Measurements from ENCODE around the gene PPP4R3A.
"Not testable (repeated sequence)": the region's sequence is repeated elsewhere in the genome, so short reads cannot be mapped to it uniquely, and the experiment has no call there.

Gene PPP4R3A

DNA sequence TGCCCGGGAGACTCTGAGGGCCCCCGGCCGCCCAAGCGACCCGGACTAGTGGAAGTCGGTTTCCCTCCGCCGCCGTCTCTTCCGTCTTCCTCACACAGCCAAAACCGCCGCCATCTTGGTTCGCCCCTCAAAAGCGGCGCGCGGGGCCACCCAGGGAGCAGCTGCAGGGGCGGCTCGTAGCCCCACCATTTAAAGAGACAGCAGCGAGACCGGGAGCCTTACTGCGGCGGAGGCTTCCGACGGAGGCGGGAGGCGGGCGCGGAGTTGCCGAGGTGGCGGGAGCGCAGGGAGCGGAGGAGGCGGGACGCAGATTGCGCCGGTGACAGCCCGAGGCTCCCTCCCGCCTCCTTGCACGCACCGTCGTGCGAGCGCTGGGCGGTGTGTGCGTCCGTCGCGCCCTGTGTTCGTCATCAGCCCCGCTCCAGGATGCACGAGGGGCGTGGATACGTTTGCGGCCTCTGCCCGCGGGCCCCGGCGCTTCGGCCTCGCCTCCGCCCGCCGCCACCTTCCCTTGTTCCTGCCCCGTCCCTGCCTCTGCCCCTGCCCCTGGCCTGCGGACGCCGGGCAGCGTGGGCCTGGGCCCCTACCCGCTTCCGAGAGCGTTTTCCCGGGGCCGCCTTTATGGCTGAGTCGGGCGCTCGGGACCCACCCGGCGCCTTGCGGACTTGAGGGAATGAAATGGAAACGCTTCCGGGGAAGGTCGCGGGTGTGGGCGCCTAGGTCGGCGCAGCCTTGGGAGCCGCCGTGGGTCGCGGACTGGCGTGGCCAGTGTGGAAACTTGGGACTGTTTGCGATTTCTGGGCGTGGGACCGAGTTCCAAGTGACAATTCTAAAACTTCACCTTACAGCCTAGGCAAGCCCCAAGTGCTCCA, at the start of gene PPP4R3A:
Gene PPP4R3A (minus strand): TSS at position 140 of the 872 bp plus-strand sequence. CDS start 663 bp downstream, outside the sequence.
- DNase-seq (ENCODE audit: low read depth, low spot score): peak; percentile 99

- no peak for DNase-seq (ENCODE audit: low read depth, low spot score)
These were observed 45.4 kb upstream of the PPP4R3A start for GRCh38 chr14:91555531-91555930.

- no peak for DNase-seq (ENCODE audit: low read depth, low spot score)
These were observed 44.6 kb upstream of the PPP4R3A start for GRCh38 chr14:91554535-91555332.

DNA sequence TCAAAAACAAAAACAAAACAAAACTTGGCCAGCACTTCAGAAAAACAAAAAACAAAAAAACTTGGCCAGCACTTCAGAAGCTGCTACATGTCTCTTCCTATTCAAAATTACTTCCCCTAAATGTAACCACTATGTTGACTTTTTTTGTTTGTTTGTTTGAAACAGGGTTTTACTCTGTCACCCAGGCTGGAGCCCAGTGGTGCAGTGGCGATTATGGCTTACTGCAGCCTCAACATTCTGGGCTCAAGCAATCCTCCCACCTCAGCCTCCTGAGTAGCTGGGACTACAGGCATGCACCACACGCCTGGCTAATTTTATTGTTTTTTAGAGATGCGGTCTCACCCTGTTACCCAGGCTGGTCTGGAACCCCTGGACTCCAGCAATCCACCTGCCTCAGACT, 38.0 kb upstream of the PPP4R3A start:
- DNase-seq (ENCODE audit: low read depth, low spot score): no peak

DNA sequence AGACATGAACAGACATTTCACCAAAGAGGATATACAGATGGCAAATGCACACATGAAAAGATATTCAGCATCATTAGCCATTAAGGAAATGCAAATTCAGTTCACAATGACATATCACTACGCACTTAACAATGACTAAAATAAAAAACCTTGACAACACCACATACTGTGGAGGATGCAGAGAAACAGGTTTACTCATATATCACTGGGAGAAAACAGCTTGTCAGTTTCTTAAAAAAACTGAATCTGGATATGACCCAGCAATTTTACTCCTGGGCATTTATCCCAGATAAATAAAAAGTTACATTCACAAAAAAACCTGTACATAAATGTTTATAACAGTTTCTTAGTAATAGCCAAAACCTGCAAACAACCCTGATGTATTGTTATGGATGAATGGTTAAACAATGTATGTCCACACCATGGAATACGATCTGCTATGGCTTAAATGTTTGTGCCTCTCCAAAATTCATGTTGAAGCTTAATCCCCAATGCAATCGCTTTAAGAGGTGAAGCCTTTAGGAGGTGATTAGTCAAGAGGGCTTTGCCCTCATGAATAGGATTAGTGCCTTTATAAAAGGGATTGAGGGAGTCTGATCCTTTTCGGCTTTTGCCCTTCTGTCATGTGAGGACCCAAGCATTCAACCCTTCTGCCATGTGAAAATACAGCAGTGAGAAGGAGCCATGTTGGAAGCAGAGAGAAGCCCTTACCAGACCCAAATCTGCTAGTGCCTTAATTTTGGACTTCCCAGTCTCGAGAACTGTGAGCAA, 36.0 kb upstream of the PPP4R3A start:
- DNase-seq (ENCODE audit: low read depth, low spot score): no peak

GRCh38 chr14:91545204-91545603, 35.1 kb upstream of the PPP4R3A start:
- DNase-seq (ENCODE audit: low read depth, low spot score): no peak

GRCh38 chr14:91536327-91536726, 26.2 kb upstream of the PPP4R3A start:
- DNase-seq (ENCODE audit: low read depth, low spot score): no peak

GRCh38 chr14:91534059-91534458, 23.9 kb upstream of the PPP4R3A start:
- DNase-seq (ENCODE audit: low read depth, low spot score): not testable (repeated sequence)

GRCh38 chr14:91533623-91534022, 23.5 kb upstream of the PPP4R3A start:
- DNase-seq (ENCODE audit: low read depth, low spot score): no peak

- no peak for DNase-seq (ENCODE audit: low read depth, low spot score)
These were observed 13.9 kb upstream of the PPP4R3A start for GRCh38 chr14:91523972-91524371.

DNA sequence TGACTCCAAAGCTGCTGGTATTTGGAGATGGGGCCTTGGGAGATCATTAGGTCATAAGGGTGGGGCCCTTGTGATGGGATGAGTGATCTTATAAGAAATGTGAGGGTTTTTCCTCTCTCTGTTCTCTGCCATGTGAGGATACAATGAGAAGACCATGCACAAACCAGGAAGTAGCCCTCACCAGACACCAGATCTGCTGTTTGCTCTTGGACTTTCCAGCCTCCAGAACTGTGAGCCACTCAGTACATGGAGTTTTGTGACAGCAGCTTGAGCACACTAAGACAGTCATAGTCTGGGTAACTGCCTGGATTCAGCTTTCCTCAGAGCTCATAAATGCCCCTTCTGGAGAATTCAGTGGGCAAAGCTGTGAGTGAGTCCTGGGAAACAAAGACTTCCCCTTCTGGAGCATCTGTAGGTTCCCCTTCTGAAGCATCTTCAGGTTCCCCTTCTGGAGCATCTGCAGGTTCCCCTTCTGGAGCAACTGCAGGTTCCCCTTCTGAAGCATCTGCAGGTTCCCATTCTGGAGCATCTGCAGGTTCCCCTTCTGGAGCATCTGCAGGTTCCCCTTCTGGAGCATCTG, 11.0 kb upstream of the PPP4R3A start:
- no peak for DNase-seq (ENCODE audit: low read depth, low spot score)

DNA sequence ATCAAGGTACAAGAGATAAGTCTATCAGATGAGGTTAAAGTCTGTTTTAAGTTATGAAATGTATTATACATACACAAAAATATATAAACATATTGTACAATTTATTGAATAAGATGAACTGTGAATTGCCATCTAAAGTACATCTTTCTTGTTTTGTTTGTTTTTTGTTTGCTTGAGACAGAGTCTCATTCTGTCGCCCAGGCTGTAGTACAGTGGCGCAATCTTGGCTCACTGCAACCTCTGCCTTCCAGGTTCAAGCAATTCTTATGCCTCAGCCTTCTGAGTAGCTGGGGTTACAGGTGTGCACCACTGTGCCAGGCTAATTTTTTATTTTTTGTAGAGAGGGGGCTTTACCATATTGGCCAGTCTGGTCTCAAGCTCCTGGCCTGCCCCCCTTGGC, 10.0 kb upstream of the PPP4R3A start:
- no peak for DNase-seq (ENCODE audit: low read depth, low spot score)

- no peak for DNase-seq (ENCODE audit: low read depth, low spot score)
These were observed 9.3 kb upstream of the PPP4R3A start for GRCh38 chr14:91519239-91520036.

DNA sequence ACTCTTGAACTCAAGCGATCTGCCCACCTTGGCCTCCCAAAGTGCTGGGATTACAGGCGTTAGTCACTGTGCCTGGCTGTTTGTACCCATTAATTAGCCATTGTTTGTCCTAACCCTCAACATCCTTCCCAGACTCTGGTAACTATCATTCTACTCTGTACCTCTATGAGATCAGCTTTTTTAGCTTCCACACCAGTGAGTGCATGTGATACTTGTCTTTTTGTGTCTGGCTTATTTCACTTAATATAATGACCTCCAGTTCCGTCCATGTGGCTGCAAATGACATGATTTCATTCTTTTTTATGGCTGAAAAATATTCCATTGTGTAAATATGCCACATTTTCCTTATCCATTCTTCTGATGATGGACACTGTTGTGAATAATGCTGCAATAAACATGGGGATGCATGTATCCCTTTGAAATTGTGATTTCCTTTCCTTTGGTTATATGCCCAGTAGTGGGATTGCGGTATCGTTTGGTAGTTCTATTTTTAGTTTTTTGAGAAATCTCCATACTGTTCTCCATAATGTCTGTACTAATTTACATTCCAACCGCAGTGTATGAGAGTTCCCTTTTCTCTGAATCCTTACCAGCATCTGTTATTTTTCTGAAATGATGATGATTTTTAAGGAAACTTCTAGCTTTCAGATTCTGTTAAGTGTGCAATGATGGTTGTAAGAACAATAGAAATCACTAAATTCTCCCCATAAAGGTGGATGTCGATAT, 6.7 kb upstream of the PPP4R3A start:
- no peak for DNase-seq (ENCODE audit: low read depth, low spot score)

DNA sequence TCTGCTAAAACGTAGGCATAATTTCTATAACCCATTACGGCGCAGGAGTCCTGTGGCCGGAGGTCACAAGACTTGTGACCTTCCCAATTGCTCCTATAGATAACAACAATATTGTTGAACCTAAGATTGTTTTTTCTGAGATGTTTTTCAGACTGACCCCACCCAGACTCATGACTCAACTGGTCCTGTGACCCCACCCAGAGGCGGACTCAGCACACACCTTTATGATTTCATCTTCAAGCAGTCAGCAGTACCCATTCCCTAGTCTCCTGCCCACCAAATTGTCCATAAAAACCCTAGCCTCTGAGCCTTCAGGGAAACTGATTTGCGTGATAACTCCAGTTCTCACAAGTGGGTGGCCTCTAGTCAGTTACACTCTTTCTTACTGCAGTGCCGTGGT, 5.9 kb upstream of the PPP4R3A start:
- DNase-seq (ENCODE audit: low read depth, low spot score): no peak

- DNase-seq (ENCODE audit: low read depth, low spot score): no peak
These were observed 903 bp upstream of the PPP4R3A start for GRCh38 chr14:91511043-91511383.

GRCh38 chr14:91509878-91510170, 286 bp downstream of the PPP4R3A start:
- no peak for DNase-seq (ENCODE audit: low read depth, low spot score)

GRCh38 chr14:91509083-91509877, 830 bp downstream of the PPP4R3A start:
- DNase-seq (ENCODE audit: low read depth, low spot score): peak; percentile 44

- DNase-seq (ENCODE audit: low read depth, low spot score): no peak
These were observed 2.0 kb downstream of the PPP4R3A start for GRCh38 chr14:91508105-91508504.

DNA sequence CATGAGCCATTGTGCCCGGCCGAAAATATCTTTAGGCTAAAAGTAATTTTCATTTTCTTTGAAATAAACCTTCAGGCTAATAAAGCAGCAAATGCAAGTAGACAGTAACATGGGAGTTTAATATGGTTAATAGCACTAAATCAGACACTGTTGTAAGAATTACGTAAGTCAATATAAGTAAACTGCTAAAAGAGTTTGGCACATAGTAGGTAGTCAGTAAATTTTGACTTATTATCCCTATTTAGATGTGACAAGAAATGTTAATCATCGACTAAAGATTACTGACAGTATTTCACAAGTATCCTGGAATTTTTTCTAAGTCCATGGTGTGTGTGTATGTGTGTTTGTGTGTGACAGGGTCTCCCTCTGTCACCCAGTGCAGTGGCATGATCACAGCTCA, 3.9 kb downstream of the PPP4R3A start:
- DNase-seq (ENCODE audit: low read depth, low spot score): no peak

All from astrocyte of the hippocampus (primary cell).